Endothelial cell of umbilical vein (primary cell): ENCODE data around the gene SFT2D2. TPM values are rescaled to one million over a fixed set of nuclear protein-coding genes. Genes with fewer than 3 reads are reported as not detected.

ENCODE experiments used
- BruUV-seq: library from RNA; stranded (reverse); fragments of 400-500 nt; replicated peaks from 2 replicates; lab custom pipeline; 2021; lab: Mats Ljungman, UMichigan
- CTCF ChIA-PET: fragments of 300-600, 350-600 bp; sonication (Branson Sonifier 250); formaldehyde crosslinking; loops from one replicate; lab custom pipeline; 2021; ENCODE audit warnings: antibody characterized with exemption, inconsistent platforms; lab: Charles Lee
- POLR2A ChIA-PET: fragments of 300-600, 350-600 bp; sonication (Branson Sonifier 250); formaldehyde crosslinking; loops from one replicate; lab custom pipeline; 2021; ENCODE audit warnings: antibody characterized with exemption, inconsistent platforms; lab: Charles Lee
- DNase-seq: peaks from one replicate; pipeline ENCODE4 v3.0.0-alpha.2; 2011; ENCODE audit warnings: low read depth, low spot score
- FAIRE-seq: peaks from 2 replicates; lab custom pipeline; 2011; peaks lifted over from hg19 to GRCh38; lab: Jason Lieb, UNC
- H2AFZ ChIP-seq: 2 replicates; pipeline ENCODE4 v1.6.0; 2012; ENCODE audit warnings: low read depth, low read length, control low read depth, inconsistent platforms
- H3K27ac ChIP-seq: 2 replicates; pipeline ENCODE4 v1.5.1; 2011; ENCODE audit warnings: low read depth, mild to moderate bottlenecking, control low read depth, low read length, moderate library complexity; ENCODE audit not compliant: insufficient read depth
- H3K27me3 ChIP-seq, 2 experiments: 2 replicates each; pipeline versions ENCODE4 v1.6.0 to v1.6.1; 2011; ENCODE audit warnings: low read length in 2 of 2, mixed read lengths in 1 of 2; ENCODE audit not compliant: control insufficient read depth in 2 of 2, insufficient read depth in 2 of 2
- H3K36me3 ChIP-seq, 2 experiments: 2 replicates in 1 of 2; 3 replicates in 1 of 2; pipeline ENCODE4 v1.5.1; 2011; ENCODE audit warnings: low read length in 2 of 2, mild to moderate bottlenecking in 1 of 2, moderate library complexity in 1 of 2; ENCODE audit not compliant: control insufficient read depth in 2 of 2, insufficient read depth in 2 of 2; ENCODE audit errors: extremely low read depth in 1 of 2
- H3K4me1 ChIP-seq: 3 replicates; pipeline ENCODE4 v1.5.1; 2011; ENCODE audit warnings: mild to moderate bottlenecking, low read length; ENCODE audit not compliant: control insufficient read depth, insufficient read depth; ENCODE audit errors: extremely low read depth
- H3K4me2 ChIP-seq: 2 replicates; pipeline ENCODE4 v1.6.1; 2011; ENCODE audit warnings: low read length, control low read depth, mixed read lengths; ENCODE audit not compliant: insufficient read depth
- H3K4me3 ChIP-seq, 3 experiments: fragments of 200-600 bp in 1 of 3; sonication (generic), shearing (Covaris generic) in 1 of 3; replicated peaks in 1 of 3; 2 replicates each; pipeline ENCODE4 v1.5.1; 2011 to 2016; ENCODE audit warnings: control low read depth in 3 of 3, low read length in 3 of 3, mild to moderate bottlenecking in 2 of 3, inconsistent platforms in 1 of 3, low read depth in 1 of 3, moderate library complexity in 1 of 3; ENCODE audit not compliant: insufficient read depth in 1 of 3
- H3K79me2 ChIP-seq: 2 replicates; pipeline ENCODE4 v1.6.0; 2012; ENCODE audit warnings: low read length, inconsistent platforms; ENCODE audit not compliant: control insufficient read depth, insufficient read depth
- H3K9ac ChIP-seq: replicated peaks from 2 replicates; pipeline ENCODE3; 2011; ENCODE audit warnings: low read length, control low read depth; ENCODE audit not compliant: insufficient read depth; ENCODE audit errors: extremely low read depth
- H3K9me1 ChIP-seq: replicated peaks from 3 replicates; pipeline ENCODE4 v1.6.0; 2011; ENCODE audit warnings: mild to moderate bottlenecking, low read length; ENCODE audit not compliant: control insufficient read depth, insufficient read depth; ENCODE audit errors: extremely low read depth
- H3K9me3 ChIP-seq: replicated peaks from 2 replicates; pipeline ENCODE4 v1.5.1; 2012; ENCODE audit warnings: low read length, inconsistent platforms; ENCODE audit not compliant: control insufficient read depth, insufficient read depth
- H4K20me1 ChIP-seq: replicated peaks from 2 replicates; pipeline ENCODE3; 2011; ENCODE audit warnings: mild to moderate bottlenecking, low read length; ENCODE audit not compliant: control insufficient read depth, insufficient read depth; ENCODE audit errors: extremely low read depth
- FOS ChIP-seq: IDR thresholded peaks from 2 replicates; pipeline ENCODE4 v1.6.1; 2011; ENCODE audit warnings: mild to moderate bottlenecking, low read length, moderate library complexity, borderline replicate concordance; ENCODE audit not compliant: insufficient read depth
- GATA2 ChIP-seq: IDR thresholded peaks from 2 replicates; pipeline ENCODE4 v1.7.0; 2011; ENCODE audit warnings: low read depth, mild to moderate bottlenecking, moderate library complexity, mixed read lengths, low read length; ENCODE audit not compliant: insufficient read length, insufficient read depth
- JUN ChIP-seq: IDR thresholded peaks from 2 replicates; pipeline ENCODE4 v1.6.1; 2011; ENCODE audit warnings: borderline replicate concordance, low read depth; ENCODE audit not compliant: insufficient read length, insufficient read depth
- MYC ChIP-seq: IDR thresholded peaks from one replicate; pipeline ENCODE4 v1.6.1; 2011; ENCODE audit warnings: mild to moderate bottlenecking, low read depth, low read length
- POLR2AphosphoS5 ChIP-seq: IDR thresholded peaks from 2 replicates; pipeline ENCODE4 v1.6.1; 2012; ENCODE audit warnings: low read depth, mild to moderate bottlenecking, control low read depth, low read length, moderate library complexity; ENCODE audit not compliant: insufficient read depth
- dilution Hi-C: fragments of 300-500 bp; cut with MboI; formaldehyde crosslinking; loops from one replicate; pipeline ENCODE4 v1.15.0; 2019; ENCODE audit warnings: low sequenced_read_pairs; ENCODE audit not compliant: extremely low pct_ligation_motif_present
- intact Hi-C: fragments of 100-400 bp; cut with micrococcal nuclease; formaldehyde crosslinking; loops from one replicate; pipeline ENCODE4 v1.10.0; 2022
- polyA plus RNA-seq, 4 experiments: library from polyadenylated mRNA; depleted of rRNA in 3 of 4; stranded (reverse) in 3 of 4; unstranded in 1 of 4; fragments of >200 nt; gene quantifications; 2 replicates each; pipeline versions ENCODE4 v1.2.1 to v1.2.3, GENCODE V29; 2011 to 2012; ENCODE audit warnings: missing spikeins in 1 of 4
- total RNA-seq: library from RNA; stranded (reverse); gene quantifications from 2 replicates; pipeline ENCODE4 v1.2.3, GENCODE V29; 2021
- TF ChIP-seq, protein P1 (sequence below): IDR thresholded peaks from 2 replicates; pipeline ENCODE4 v1.6.1; 2011; ENCODE audit not compliant: insufficient read depth, insufficient read length

SFT2D2 gene
- total and polyA plus RNA-seq, 2 donors (not counting 3 experiments of a cell fraction or from before 2014, with no cell fraction given) = 16.7 to 68.1 TPM

DNA sequence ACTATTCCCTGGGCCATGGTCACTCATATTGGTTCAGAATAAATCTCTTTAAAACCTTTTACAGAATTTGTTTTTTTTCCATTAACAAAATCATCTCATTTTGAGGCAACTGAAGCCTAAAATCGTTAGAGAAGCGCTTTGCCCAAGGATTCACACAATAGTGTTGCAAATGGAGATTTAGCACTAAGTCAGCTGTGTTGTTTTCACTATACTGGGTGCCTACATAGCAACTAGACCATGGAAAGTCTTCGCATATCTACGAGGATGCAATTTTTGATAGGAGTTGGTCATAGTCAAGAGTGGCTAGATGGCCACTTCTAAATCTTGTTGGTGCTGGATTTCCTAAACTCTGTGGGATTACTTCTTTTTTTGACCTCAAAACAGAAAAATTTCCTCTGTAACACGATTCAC lies 47.6 kb upstream of the SFT2D2 start:
- TF ChIP-seq FOS (no peak), MYC (no peak), GATA2 (no peak), JUN (no peak), POLR2AphosphoS5 (no peak)
- TF ChIP-seq, protein P1, sequence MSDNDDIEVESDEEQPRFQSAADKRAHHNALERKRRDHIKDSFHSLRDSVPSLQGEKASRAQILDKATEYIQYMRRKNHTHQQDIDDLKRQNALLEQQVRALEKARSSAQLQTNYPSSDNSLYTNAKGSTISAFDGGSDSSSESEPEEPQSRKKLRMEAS = no peak
- Histone ChIP-seq H3K4me1 (peaks cover 12% of the 10 kb centered on the region), H3K4me2 (peak overlapping the region; percentile 74), H4K20me1 (no peaks in the 10 kb centered on the region), H3K27ac (peak overlapping the region; percentile 39), H3K79me2 (peaks cover 30% of the 10 kb centered on the region), H3K36me3 (no peaks in the 10 kb centered on the region), H2AFZ (peak overlapping the region; percentile 45), H3K4me3 (peak overlapping the region in 2 of 3 experiments; percentile 38 to 88), H3K27me3 (peaks cover 0 to 2% of the 10 kb centered on the region in 2 experiments), H3K9ac (peak overlapping the region; percentile 53), H3K9me3 (no peaks in the 10 kb centered on the region), H3K9me1 (no peaks in the 10 kb centered on the region)
- DNase-seq = no peak
- CTCF ChIA-PET = no interaction called here
- dilution Hi-C loops = no loop called here
- no peak for FAIRE-seq
- POLR2A ChIA-PET = interaction anchor here (0.7 kb wide), 1 partner anchor 10 kb away, joined by 3 read pairs; no protein-coding TSS in a partner anchor
- BruUV-seq = TSS peak; percentile 74
- intact Hi-C loops = loop anchor here (1.0 to 2.0 kb wide), 5 partner anchors 31 to 1189 kb away; partner anchors contain the start of gene NME7
